HG02970 (cell line): ENCODE results near the gene MAMDC4.
"Not testable (repeated sequence)": the region's sequence is repeated elsewhere in the genome, so short reads cannot be mapped to it uniquely, and the experiment has no call there.

Experiments used
- ATAC-seq: cut with Tn5 transposase; IDR thresholded peaks from one replicate; pipeline ENCODE4 v1.9.1; 2021; ENCODE audit warnings: mild to moderate bottlenecking, moderate library complexity, moderate number of reproducible peaks; ENCODE audit not compliant: unreplicated experiment, low FRiP score

MAMDC4 gene

GRCh38 chr9:136860529-136860928, 8.4 kb downstream of the MAMDC4 start:
- no peak for ATAC-seq

GRCh38 chr9:136860933-136861873, 9.1 kb downstream of the MAMDC4 start:
- no peak for ATAC-seq

- no peak for ATAC-seq
Observed at GRCh38 chr9:136861874-136862457, 9.8 kb downstream of the MAMDC4 start.

- no peak for ATAC-seq
Observed at GRCh38 chr9:136862849-136863622, 10.9 kb downstream of the MAMDC4 start.

GRCh38 chr9:136863623-136864273, 11.6 kb downstream of the MAMDC4 start:
- no peak for ATAC-seq

- ATAC-seq: no peak
Observed at GRCh38 chr9:136865041-136865767, 13.1 kb downstream of the MAMDC4 start.

GRCh38 chr9:136865768-136866103, 13.6 kb downstream of the MAMDC4 start:
- no peak for ATAC-seq

GRCh38 chr9:136866898-136867421, 14.8 kb downstream of the MAMDC4 start:
- not testable (repeated sequence) for ATAC-seq

GRCh38 chr9:136867480-136867879, 15.3 kb downstream of the MAMDC4 start:
- ATAC-seq: no peak

GRCh38 chr9:136867917-136868316, 15.8 kb downstream of the MAMDC4 start:
- ATAC-seq: no peak

- ATAC-seq: no peak
Observed at GRCh38 chr9:136868644-136869043, 16.5 kb downstream of the MAMDC4 start.

GRCh38 chr9:136869611-136870010, 17.5 kb downstream of the MAMDC4 start:
- not testable (repeated sequence) for ATAC-seq

GRCh38 chr9:136875155-136875554, 23.0 kb downstream of the MAMDC4 start:
- no peak for ATAC-seq

GRCh38 chr9:136876476-136876875, 24.3 kb downstream of the MAMDC4 start:
- ATAC-seq: no peak

GRCh38 chr9:136880651-136881050, 28.5 kb downstream of the MAMDC4 start:
- ATAC-seq: no peak

GRCh38 chr9:136881691-136882108, 29.6 kb downstream of the MAMDC4 start:
- ATAC-seq: no peak

GRCh38 chr9:136882109-136882946, 30.2 kb downstream of the MAMDC4 start:
- no peak for ATAC-seq

GRCh38 chr9:136882947-136883283, 30.8 kb downstream of the MAMDC4 start:
- ATAC-seq: not testable (repeated sequence)

- ATAC-seq: not testable (repeated sequence)
Observed at GRCh38 chr9:136883670-136884069, 31.5 kb downstream of the MAMDC4 start.
